HG03097 (cell line): ENCODE measurements around the gene PTP4A2.

Experiments used
- ATAC-seq: cut with Tn5 transposase; IDR thresholded peaks from one replicate; pipeline ENCODE4 v1.9.1; 2021; ENCODE audit not compliant: unreplicated experiment, low FRiP score

Gene PTP4A2

GRCh38 chr1:31866450-31867032, 71.6 kb downstream of the PTP4A2 start:
- ATAC-seq: no peak

GRCh38 chr1:31865728-31866449, 72.3 kb downstream of the PTP4A2 start:
- no peak for ATAC-seq

- no peak for ATAC-seq
Observed at GRCh38 chr1:31862071-31862470, 76.1 kb downstream of the PTP4A2 start.

GRCh38 chr1:31861346-31861745, 76.8 kb downstream of the PTP4A2 start:
- no peak for ATAC-seq

GRCh38 chr1:31860581-31860980, 77.6 kb downstream of the PTP4A2 start:
- ATAC-seq: no peak

GRCh38 chr1:31859719-31860118, 78.4 kb downstream of the PTP4A2 start:
- ATAC-seq: no peak

GRCh38 chr1:31859044-31859443, 79.1 kb downstream of the PTP4A2 start:
- ATAC-seq: no peak

- no peak for ATAC-seq
Observed at GRCh38 chr1:31857863-31858262, 80.3 kb downstream of the PTP4A2 start.
